K562 (cell line): Measurements from ENCODE around the gene HINT3. TPM values are rescaled to one million over a fixed set of nuclear protein-coding genes. Genes with fewer than 3 reads are reported as not detected.

ENCODE experiments used
- ATAC-seq: fragments of 200-7000 bp; cut with Tn5 transposase; 3 replicates; pipeline ENCODE4 v1.9.1; 2020; ENCODE audit warnings: moderate library complexity
- BruUV-seq: library from RNA; stranded (reverse); fragments of 400-500 nt; replicated peaks from 2 replicates; lab custom pipeline; 2021; lab: Mats Ljungman, UMichigan
- CTCF ChIA-PET: fragments of 300-600 bp; formaldehyde crosslinking; extraction: SDS; loops from one replicate; lab custom pipeline; 2021; ENCODE audit warnings: low intra/inter-chr PET ratio; lab: Yijun Ruan, JAX
- POLR2A ChIA-PET: fragments of 300-600, 350-650 bp; sonication (Branson Sonifier 250); formaldehyde crosslinking; extraction: SDS; loops from one replicate; lab custom pipeline; 2021; ENCODE audit warnings: antibody characterized with exemption, inconsistent platforms; lab: Yijun Ruan, JAX
- DNase-seq, 4 experiments: peaks; one replicate each; pipeline versions ENCODE4 v3.0.0 to v3.0.0-alpha.2; 2011 to 2018; ENCODE audit warnings: low spot score in 3 of 4, mixed read lengths in 3 of 4; ENCODE audit errors: extremely low read depth in 1 of 4
- FAIRE-seq: peaks from 2 replicates; lab custom pipeline; 2011; peaks lifted over from hg19 to GRCh38; lab: Jason Lieb, UNC
- H2AFZ ChIP-seq: 2 replicates; pipeline ENCODE4 v1.6.0; 2011; ENCODE audit warnings: low read depth, low read length, control low read depth, inconsistent platforms
- H3K27ac ChIP-seq: fragments of 200-600 bp; 3 replicates; pipeline ENCODE4 v1.8.0; 2011; ENCODE audit warnings: low read depth, mild to moderate bottlenecking, control low read depth, inconsistent platforms, low read length, moderate library complexity, mixed read lengths; ENCODE audit errors: extremely low read depth
- H3K27me3 ChIP-seq, 2 experiments: fragments of 300-600 bp in 1 of 2; 2 replicates in 1 of 2; 3 replicates in 1 of 2; pipeline versions ENCODE4 v1.6.0 to v1.8.0; 2011; ENCODE audit warnings: inconsistent platforms in 2 of 2, low read length in 2 of 2, mild to moderate bottlenecking in 1 of 2, mixed read lengths in 1 of 2, moderate library complexity in 1 of 2; ENCODE audit not compliant: control insufficient read depth in 2 of 2, insufficient read depth in 2 of 2
- H3K36me3 ChIP-seq: fragments of 300-600 bp; 3 replicates; pipeline ENCODE4 v1.8.0; 2011; ENCODE audit warnings: mild to moderate bottlenecking, low read length, inconsistent platforms; ENCODE audit not compliant: control insufficient read depth, insufficient read depth
- H3K4me1 ChIP-seq, 2 experiments: fragments of 200-600 bp in 1 of 2; replicated peaks in 1 of 2; 2 replicates in 1 of 2; 3 replicates in 1 of 2; pipeline versions ENCODE4 v1.5.1 to v1.8.0; 2011; ENCODE audit warnings: inconsistent platforms in 2 of 2, low read length in 2 of 2, mild to moderate bottlenecking in 1 of 2, mixed read lengths in 1 of 2, moderate library complexity in 1 of 2; ENCODE audit not compliant: control insufficient read depth in 2 of 2, insufficient read depth in 2 of 2
- H3K4me2 ChIP-seq: 2 replicates; pipeline ENCODE4 v1.6.1; 2011; ENCODE audit warnings: low read length, control low read depth, inconsistent platforms, mixed read lengths; ENCODE audit not compliant: insufficient read depth
- H3K4me3 ChIP-seq: fragments of 200-600 bp; sonication (generic), shearing (Covaris generic); 2 replicates; pipeline ENCODE4 v1.5.1; 2016; ENCODE audit warnings: control low read depth, inconsistent platforms
- H3K79me2 ChIP-seq: fragments of 200-600 bp; 3 replicates; pipeline ENCODE4 v1.8.0; 2011; ENCODE audit warnings: low read length, inconsistent platforms; ENCODE audit not compliant: control insufficient read depth, insufficient read depth
- H3K9ac ChIP-seq, 2 experiments: 2 replicates each; pipeline versions ENCODE4 v1.6.0 to v1.6.1; 2011; ENCODE audit warnings: low read depth in 2 of 2, low read length in 2 of 2, control low read depth in 1 of 2, inconsistent platforms in 1 of 2, mild to moderate bottlenecking in 1 of 2, mixed read lengths in 1 of 2; ENCODE audit not compliant: insufficient read depth in 1 of 2
- H3K9me1 ChIP-seq: one replicate; pipeline ENCODE4 v1.6.0; 2011; ENCODE audit warnings: inconsistent platforms, mild to moderate bottlenecking, low read length, moderate library complexity; ENCODE audit not compliant: control insufficient read depth, insufficient read depth
- H3K9me3 ChIP-seq: replicated peaks from 2 replicates; pipeline ENCODE4 v1.5.1; 2011; ENCODE audit warnings: low read depth, low read length, inconsistent platforms; ENCODE audit not compliant: control insufficient read depth, insufficient read depth
- H4K20me1 ChIP-seq: replicated peaks from 2 replicates; pipeline ENCODE4 v1.6.1; 2011; ENCODE audit warnings: low read length, inconsistent platforms, mixed read lengths; ENCODE audit not compliant: control insufficient read depth, insufficient read depth
- CEBPG ChIP-seq, 3 experiments: fragments of 200-800 bp in 1 of 3; sonication (Bioruptor generic) in 1 of 3; sonication (generic) in 1 of 3; formaldehyde crosslinking in 1 of 3; IDR thresholded peaks in 2 of 3; conservative IDR thresholded peaks in 1 of 3; 2 replicates each; pipeline versions ENCODE4 v1.6.1 to v1.8.0; 2016 to 2022; ENCODE audit warnings: missing compliant biosample characterization in 2 of 3, missing genetic modification characterization in 2 of 3, mild to moderate bottlenecking in 1 of 3, missing genetic modification reagents in 1 of 3
- NR1H2 ChIP-seq: sonication (generic); formaldehyde crosslinking; IDR thresholded peaks from 2 replicates; pipeline ENCODE4 v1.4.0; 2020; ENCODE audit warnings: mild to moderate bottlenecking, missing genetic modification reagents
- ZNF140 ChIP-seq: fragments of 250-450 bp; sonication (Bioruptor Pico); IDR thresholded peaks from 2 replicates; pipeline ENCODE4 v1.8.0; 2021; ENCODE audit warnings: moderate library complexity, mild to moderate bottlenecking, inconsistent platforms
- ZNF408 ChIP-seq: fragments of 250-450 bp; sonication (Bioruptor Pico); IDR thresholded peaks from 2 replicates; pipeline ENCODE4 v1.4.0; 2020; ENCODE audit warnings: low read depth, mild to moderate bottlenecking, moderate library complexity
- ZNF707 ChIP-seq: fragments of 250-450 bp; sonication (Bioruptor Pico); conservative IDR thresholded peaks from 2 replicates; pipeline ENCODE4 v1.8.0; 2022; ENCODE audit warnings: inconsistent platforms, mild to moderate bottlenecking, moderate library complexity
- WGBS: fragments of 100-300 bp; shearing (Covaris generic); methylation state at CpG from one replicate; pipeline ENCODE4 v1.1.6; 2016; ENCODE audit warnings: low coverage, mixed read lengths; ENCODE audit not compliant: insufficient coverage; ENCODE audit errors: missing lambda C conversion rate; 5-methylcytosine and 5-hydroxymethylcytosine counted together
- in situ Hi-C: fragments of 300-500 bp; cut with MboI; formaldehyde crosslinking; loops from 4 replicates; pipeline ENCODE4 v1.15.0; 2018; ENCODE audit warnings: inconsistent platforms, mixed read lengths
- intact Hi-C: fragments of 100-400 bp; cut with micrococcal nuclease; formaldehyde crosslinking; loops from 2 replicates; pipeline ENCODE4 v1.14.2; 2022
- polyA plus RNA-seq, 8 experiments: library from polyadenylated mRNA; depleted of rRNA in 4 of 8; stranded (reverse) in 5 of 8; unstranded in 3 of 8; fragments of >200 nt; fragmentation: Nextera tagmentation in 2 of 8; fragmentation: Illumina TruSeq in 1 of 8; extraction: Ambion mirVana in 2 of 8; extraction: Trizol in 1 of 8; gene quantifications; 2 replicates each; pipeline versions ENCODE4 v1.2.1 to v1.2.3, GENCODE V29; 2011 to 2014; ENCODE audit warnings: inconsistent platforms in 1 of 8, missing spikeins in 1 of 8
- total RNA-seq, 7 experiments: library from RNA; depleted of rRNA in 6 of 7; stranded (reverse); fragments of >200 nt in 6 of 7; fragmentation: Illumina TruSeq in 2 of 7; extraction: Trizol in 2 of 7; gene quantifications; 2 replicates each; pipeline versions ENCODE4 v1.2.1 to v1.2.3, GENCODE V29; 2011 to 2021; ENCODE audit warnings: low replicate concordance in 1 of 7
- TF ChIP-seq, protein P1 (sequence below): fragments of 250-450 bp; sonication (Bioruptor Pico); IDR thresholded peaks from 2 replicates; pipeline ENCODE4 v1.8.0; 2022; ENCODE audit warnings: inconsistent platforms, mild to moderate bottlenecking, moderate library complexity, borderline replicate concordance

The HINT3 gene
- total and polyA plus RNA-seq, 9 of the 15 experiments (the other 6 are each of a cell fraction or from before 2014, with no cell fraction given), result 1.4 to 16.6 (median 10.8) TPM

DNA sequence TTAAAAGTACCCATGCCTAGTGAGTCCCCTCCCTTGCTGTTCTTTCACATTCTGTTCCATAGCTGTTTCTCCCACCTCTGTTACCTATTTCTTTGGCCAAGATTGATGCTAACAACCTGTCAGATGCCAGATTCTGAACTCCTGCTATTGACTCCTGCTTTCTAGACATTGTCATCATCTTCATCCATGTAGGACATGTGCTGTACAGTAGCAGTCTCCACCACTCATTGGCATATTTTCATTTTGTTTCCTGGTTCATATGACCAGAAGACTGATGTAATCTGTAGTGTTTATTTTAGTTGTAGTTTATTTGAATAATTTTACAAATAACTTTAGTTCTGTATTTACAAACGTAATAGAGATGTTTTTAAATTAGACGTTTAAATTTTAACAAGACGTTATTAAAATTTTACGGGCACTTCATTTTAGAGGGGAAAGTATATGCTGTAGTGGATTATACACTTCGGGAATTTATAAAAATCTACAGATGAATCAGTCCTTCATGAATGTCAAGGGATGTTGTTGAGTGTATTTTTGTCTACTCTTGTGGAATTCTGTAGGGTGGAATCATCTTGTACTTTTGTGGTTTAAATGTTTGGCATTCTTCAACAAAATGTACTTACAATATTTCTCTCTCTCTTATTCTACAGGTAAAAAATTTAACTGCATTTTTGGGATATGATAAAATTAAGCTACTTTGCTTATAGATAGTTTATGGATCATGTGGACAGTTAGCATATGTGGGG lies 63.9 kb downstream of the HINT3 start:
- Histone ChIP-seq H3K9me3 (no peaks in the 10 kb centered on the region), H3K79me2 (no peaks in the 10 kb centered on the region), H4K20me1 (no peaks in the 10 kb centered on the region), H3K27ac (no peak overlapping the region), H3K27me3 (no peaks in the 10 kb centered on the region), H3K36me3 (peaks cover 91% of the 10 kb centered on the region), H3K9me1 (no peaks in the 10 kb centered on the region), H3K4me3 (no peak overlapping the region), H2AFZ (no peak overlapping the region), H3K9ac (no peak overlapping the region), H3K4me2 (no peak overlapping the region), H3K4me1 (no peaks in the 10 kb centered on the region)
- WGBS, result 96% methylated on average over 5 of the region's 5 CpGs
- no peak for FAIRE-seq
- intact Hi-C loops, result no loop called here
- in situ Hi-C loops, result no loop called here
- BruUV-seq, result no TSS peak
- no peak for ATAC-seq
- POLR2A ChIA-PET, result interaction anchor here (2.0 kb wide), 1 partner anchor 34 kb away, joined by 5 read pairs; the partner anchor contains the start of gene TRMT11
- TF ChIP-seq ZNF408 (peak; percentile 74; the same call in 1 of the 2 replicates), NR1H2 (CRISPR knock-in tag) (no peak), CEBPG (CRISPR knock-in tag; IDR thresholded peaks at IDR 0.05) (no peak), CEBPG (tag; conservative IDR thresholded peaks at IDR 0.05 in 1 of 2, IDR thresholded peaks at IDR 0.05 in 1 of 2) (0 out of 4 replicates have a peak, but pooled peaks of 1 of the 2 experiments have one; percentile 14), ZNF140 (CRISPR knock-in tag) (peak; percentile 72; the same call in 1 of the 2 replicates), ZNF707 (CRISPR knock-in tag) (0 out of 2 replicates have a peak, but pooled peaks have one; percentile 17)
- TF ChIP-seq, protein P1, sequence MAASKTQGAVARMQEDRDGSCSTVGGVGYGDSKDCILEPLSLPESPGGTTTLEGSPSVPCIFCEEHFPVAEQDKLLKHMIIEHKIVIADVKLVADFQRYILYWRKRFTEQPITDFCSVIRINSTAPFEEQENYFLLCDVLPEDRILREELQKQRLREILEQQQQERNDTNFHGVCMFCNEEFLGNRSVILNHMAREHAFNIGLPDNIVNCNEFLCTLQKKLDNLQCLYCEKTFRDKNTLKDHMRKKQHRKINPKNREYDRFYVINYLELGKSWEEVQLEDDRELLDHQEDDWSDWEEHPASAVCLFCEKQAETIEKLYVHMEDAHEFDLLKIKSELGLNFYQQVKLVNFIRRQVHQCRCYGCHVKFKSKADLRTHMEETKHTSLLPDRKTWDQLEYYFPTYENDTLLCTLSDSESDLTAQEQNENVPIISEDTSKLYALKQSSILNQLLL (CRISPR knock-in tag), result peak; percentile 85; the same call in 1 of the 2 replicates
- CTCF ChIA-PET, result no interaction called here
- DNase-seq, result no peak
